ENCODE data around the gene S100A9.

S100A9 gene

DNA sequence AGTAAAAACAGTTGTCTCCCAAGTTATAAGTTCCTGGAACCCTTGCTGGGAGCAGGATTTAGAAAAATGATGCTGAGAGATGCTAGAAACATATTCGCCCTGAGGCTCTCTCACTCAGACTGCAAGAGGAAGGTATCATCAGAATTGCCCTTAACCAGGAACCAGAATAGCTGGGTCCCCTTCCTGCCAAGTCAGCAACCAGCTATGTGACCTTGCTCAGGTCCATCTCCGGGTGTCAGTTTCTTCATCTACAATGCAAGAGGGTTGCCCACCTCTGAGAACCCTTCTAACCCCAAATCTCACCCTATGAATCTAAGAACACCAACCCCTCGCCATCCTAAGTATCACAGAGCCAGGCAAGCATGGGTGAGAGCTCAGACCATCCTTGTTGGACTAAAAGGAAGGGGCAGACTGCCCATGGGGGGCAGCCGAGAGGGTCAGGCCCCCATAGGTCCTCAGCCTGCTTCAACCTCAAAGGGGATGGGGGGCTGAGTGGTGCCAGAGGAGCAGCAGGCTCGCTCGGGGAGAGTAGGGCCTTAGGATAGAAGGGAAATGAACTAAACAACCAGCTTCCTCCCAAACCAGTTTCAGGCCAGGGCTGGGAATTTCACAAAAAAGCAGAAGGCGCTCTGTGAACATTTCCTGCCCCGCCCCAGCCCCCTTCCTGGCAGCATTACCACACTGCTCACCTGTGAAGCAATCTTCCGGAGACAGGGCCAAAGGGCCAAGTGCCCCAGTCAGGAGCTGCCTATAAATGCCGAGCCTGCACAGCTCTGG is 390 bp upstream of the S100A9 start:
- TF ChIP-seq, protein P1, sequence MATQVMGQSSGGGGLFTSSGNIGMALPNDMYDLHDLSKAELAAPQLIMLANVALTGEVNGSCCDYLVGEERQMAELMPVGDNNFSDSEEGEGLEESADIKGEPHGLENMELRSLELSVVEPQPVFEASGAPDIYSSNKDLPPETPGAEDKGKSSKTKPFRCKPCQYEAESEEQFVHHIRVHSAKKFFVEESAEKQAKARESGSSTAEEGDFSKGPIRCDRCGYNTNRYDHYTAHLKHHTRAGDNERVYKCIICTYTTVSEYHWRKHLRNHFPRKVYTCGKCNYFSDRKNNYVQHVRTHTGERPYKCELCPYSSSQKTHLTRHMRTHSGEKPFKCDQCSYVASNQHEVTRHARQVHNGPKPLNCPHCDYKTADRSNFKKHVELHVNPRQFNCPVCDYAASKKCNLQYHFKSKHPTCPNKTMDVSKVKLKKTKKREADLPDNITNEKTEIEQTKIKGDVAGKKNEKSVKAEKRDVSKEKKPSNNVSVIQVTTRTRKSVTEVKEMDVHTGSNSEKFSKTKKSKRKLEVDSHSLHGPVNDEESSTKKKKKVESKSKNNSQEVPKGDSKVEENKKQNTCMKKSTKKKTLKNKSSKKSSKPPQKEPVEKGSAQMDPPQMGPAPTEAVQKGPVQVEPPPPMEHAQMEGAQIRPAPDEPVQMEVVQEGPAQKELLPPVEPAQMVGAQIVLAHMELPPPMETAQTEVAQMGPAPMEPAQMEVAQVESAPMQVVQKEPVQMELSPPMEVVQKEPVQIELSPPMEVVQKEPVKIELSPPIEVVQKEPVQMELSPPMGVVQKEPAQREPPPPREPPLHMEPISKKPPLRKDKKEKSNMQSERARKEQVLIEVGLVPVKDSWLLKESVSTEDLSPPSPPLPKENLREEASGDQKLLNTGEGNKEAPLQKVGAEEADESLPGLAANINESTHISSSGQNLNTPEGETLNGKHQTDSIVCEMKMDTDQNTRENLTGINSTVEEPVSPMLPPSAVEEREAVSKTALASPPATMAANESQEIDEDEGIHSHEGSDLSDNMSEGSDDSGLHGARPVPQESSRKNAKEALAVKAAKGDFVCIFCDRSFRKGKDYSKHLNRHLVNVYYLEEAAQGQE (IDR thresholded peaks at IDR 0.05; ENCODE audit: low read depth), result no peak
- no peak for TF ChIP-seq EGR1 (IDR thresholded peaks at IDR 0.05)

GRCh38 chr1:153358691-153358975 is 979 bp downstream of the S100A9 start:
- TF ChIP-seq, protein P1 (IDR thresholded peaks at IDR 0.05; ENCODE audit: low read depth), result no peak
- no peak for TF ChIP-seq YY1 (IDR thresholded peaks at IDR 0.05; ENCODE audit: low read depth)
- TF ChIP-seq NFIC (IDR thresholded peaks at IDR 0.05), result no peak
- no peak for TF ChIP-seq EGR1 (IDR thresholded peaks at IDR 0.05)
- no peak for TF ChIP-seq FOXM1 (IDR thresholded peaks at IDR 0.05; ENCODE audit: borderline replicate concordance, low read depth)
- no peak for TF ChIP-seq TCF12 (IDR thresholded peaks at IDR 0.05; ENCODE audit: low read depth)
- no peak for TF ChIP-seq EP300 (IDR thresholded peaks at IDR 0.05; ENCODE audit: borderline replicate concordance)
- TF ChIP-seq, protein P2, sequence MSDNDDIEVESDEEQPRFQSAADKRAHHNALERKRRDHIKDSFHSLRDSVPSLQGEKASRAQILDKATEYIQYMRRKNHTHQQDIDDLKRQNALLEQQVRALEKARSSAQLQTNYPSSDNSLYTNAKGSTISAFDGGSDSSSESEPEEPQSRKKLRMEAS (IDR thresholded peaks at IDR 0.05), result no peak

- no peak for TF ChIP-seq CREB1 (IDR thresholded peaks at IDR 0.05; ENCODE audit: low read depth)
- no peak for TF ChIP-seq RAD21 (IDR thresholded peaks at IDR 0.05; ENCODE audit: low read depth)
- TF ChIP-seq NFIC (IDR thresholded peaks at IDR 0.05), result no peak
- TF ChIP-seq EP300 (IDR thresholded peaks at IDR 0.05; ENCODE audit: borderline replicate concordance), result no peak
- TF ChIP-seq, protein P1 (IDR thresholded peaks at IDR 0.05; ENCODE audit: low read depth), result no peak
- no peak for TF ChIP-seq TEAD4 (IDR thresholded peaks at IDR 0.05)
Observed at GRCh38 chr1:153359241-153359640, 1.6 kb downstream of the S100A9 start.

DNA sequence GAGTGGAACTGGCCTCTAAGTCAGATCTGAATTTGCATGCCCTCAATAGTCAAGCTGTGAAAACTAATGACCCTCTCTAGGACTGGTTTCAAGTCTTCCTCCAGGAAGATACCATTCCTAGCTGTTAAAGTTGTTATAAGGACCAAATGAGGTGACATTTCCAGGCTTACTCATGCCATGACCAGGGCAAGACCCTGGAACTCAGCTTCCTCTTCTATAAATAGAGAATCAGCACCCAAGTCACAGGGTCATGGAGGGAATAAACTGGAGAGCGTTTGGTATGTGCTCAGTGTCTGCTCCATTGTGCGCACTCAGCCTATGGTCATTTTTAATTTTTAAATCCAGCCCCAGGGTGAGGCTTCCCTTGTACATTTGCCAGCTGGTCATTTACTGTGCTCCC is 2.5 kb downstream of the S100A9 start:
- TF ChIP-seq, protein P2 (IDR thresholded peaks at IDR 0.05), result no peak
- TF ChIP-seq CEBPB (IDR thresholded peaks at IDR 0.05) (no peak), TEAD4 (IDR thresholded peaks at IDR 0.05) (no peak), RAD21 (IDR thresholded peaks at IDR 0.05; ENCODE audit: low read depth) (no peak), TCF12 (IDR thresholded peaks at IDR 0.05; ENCODE audit: low read depth) (no peak)

- TF ChIP-seq, protein P1 (IDR thresholded peaks at IDR 0.05; ENCODE audit: low read depth), result no peak
- TF ChIP-seq CREB1 (IDR thresholded peaks at IDR 0.05; ENCODE audit: low read depth) (no peak), YY1 (IDR thresholded peaks at IDR 0.05; ENCODE audit: low read depth) (no peak), TAF1 (IDR thresholded peaks at IDR 0.05; ENCODE audit: low read depth) (no peak), RAD21 (IDR thresholded peaks at IDR 0.05; ENCODE audit: low read depth) (no peak), ZBTB7A (IDR thresholded peaks at IDR 0.05; ENCODE audit: low read depth) (no peak), EP300 (IDR thresholded peaks at IDR 0.05; ENCODE audit: borderline replicate concordance) (no peak), EGR1 (IDR thresholded peaks at IDR 0.05) (no peak), FOXM1 (IDR thresholded peaks at IDR 0.05; ENCODE audit: borderline replicate concordance, low read depth) (no peak), NFIC (IDR thresholded peaks at IDR 0.05) (no peak), TEAD4 (IDR thresholded peaks at IDR 0.05) (no peak)
- TF ChIP-seq, protein P2 (IDR thresholded peaks at IDR 0.05), result no peak
Observed at GRCh38 chr1:153360592-153361479, 3.2 kb downstream of the S100A9 start.
